Testis (tissue), 2 donors: ENCODE data around the gene TARM1.
"Not testable (repeated sequence)": the region's sequence is repeated elsewhere in the genome, so short reads cannot be mapped to it uniquely, and the experiment has no call there.

Experiments used
- CTCF ChIP-seq, 3 experiments: fragments of 450-650 bp in 2 of 3; fragments of 200-600 bp in 1 of 3; sonication (generic) in 1 of 3; IDR thresholded peaks; one replicate each; pipeline ENCODE4 v1.5.1; 2016 to 2019; ENCODE audit warnings: antibody characterized with exemption in 3 of 3, mild to moderate bottlenecking in 2 of 3, moderate library complexity in 1 of 3
- POLR2A ChIP-seq: fragments of 450-650 bp; IDR thresholded peaks from one replicate; pipeline ENCODE4 v1.6.1; 2017; ENCODE audit warnings: antibody characterized with exemption, mild to moderate bottlenecking, moderate library complexity

- not testable (repeated sequence) for TF ChIP-seq CTCF (IDR thresholded peaks at IDR 0.05); POLR2A
Measured at GRCh38 chr19:54036542-54036941, 44.6 kb downstream of the TARM1 start.
